B cell (primary cell): ENCODE data around the gene GPR62. TPM values are rescaled to one million over a fixed set of nuclear protein-coding genes. Genes with fewer than 3 reads are reported as not detected.

Experiments
- ATAC-seq: fragments of 200-7000 bp; cut with Tn5 transposase; one replicate; pipeline ENCODE4 v1.10.0; 2021; ENCODE audit warnings: low read depth, mild to moderate bottlenecking, moderate number of reproducible peaks, moderate library complexity
- CTCF ChIA-PET: fragments of 350-600 bp; sonication (Branson Sonifier 250); formaldehyde crosslinking; loops from one replicate; lab custom pipeline; 2021; ENCODE audit warnings: antibody characterized with exemption, inconsistent platforms; lab: Charles Lee
- POLR2A ChIA-PET: fragments of 350-600 bp; sonication (Branson Sonifier 250); formaldehyde crosslinking; loops from one replicate; lab custom pipeline; 2021; ENCODE audit warnings: antibody characterized with exemption; lab: Charles Lee
- DNase-seq: peaks from one replicate; pipeline ENCODE4 v3.0.0; 2013
- H2AFZ ChIP-seq: 2 replicates; pipeline ENCODE4 v1.6.1; 2012; ENCODE audit warnings: mild to moderate bottlenecking, low read depth, low read length; ENCODE audit not compliant: insufficient read depth, poor library complexity, severe bottlenecking
- H3K27ac ChIP-seq, 2 donors: 1 replicate in 1 of 2; 2 replicates in 1 of 2; pipeline ENCODE4 v1.5.1; 2012 to 2013; ENCODE audit warnings: low read length in 2 of 2, mild to moderate bottlenecking in 2 of 2, moderate library complexity in 1 of 2
- H3K27me3 ChIP-seq, 4 experiments: fragments of 200-600 bp in 1 of 4; sonication (generic) in 1 of 4; replicated peaks in 1 of 4; 1 replicate in 2 of 4; 2 replicates in 2 of 4; pipeline versions ENCODE4 v1.6.1 to v1.7.0; 2013 to 2016; ENCODE audit warnings: low read length in 3 of 4, mild to moderate bottlenecking in 2 of 4, mixed read lengths in 1 of 4, moderate library complexity in 1 of 4; ENCODE audit not compliant: insufficient read depth in 4 of 4, control insufficient read depth in 3 of 4; ENCODE audit errors: control extremely low read depth in 1 of 4
- H3K36me3 ChIP-seq, 2 experiments: replicated peaks in 1 of 2; 1 replicate in 1 of 2; 2 replicates in 1 of 2; pipeline versions ENCODE4 v1.6.1 to v1.7.1; 2013; ENCODE audit warnings: low read length in 1 of 2; ENCODE audit not compliant: insufficient read depth in 2 of 2, control insufficient read depth in 1 of 2; ENCODE audit errors: control extremely low read depth in 1 of 2, extremely low read depth in 1 of 2
- H3K4me1 ChIP-seq, 2 donors: fragments of 200-600 bp in 1 of 2; sonication (generic) in 1 of 2; 1 replicate in 1 of 2; 2 replicates in 1 of 2; pipeline versions ENCODE4 v1.5.1 to v1.6.1; 2013 to 2017; ENCODE audit warnings: low read length in 2 of 2; ENCODE audit not compliant: control insufficient read depth in 2 of 2, insufficient read depth in 2 of 2
- H3K4me2 ChIP-seq: replicated peaks from 2 replicates; pipeline ENCODE3; 2012; ENCODE audit warnings: mild to moderate bottlenecking, low read depth, low read length; ENCODE audit not compliant: poor library complexity, severe bottlenecking
- H3K4me3 ChIP-seq, 5 experiments: fragments of 200-600 bp in 1 of 5; sonication (generic) in 1 of 5; 1 replicate in 3 of 5; 2 replicates in 2 of 5; pipeline versions ENCODE4 v1.5.1 to v1.7.0; 2011 to 2016; ENCODE audit warnings: low read length in 4 of 5, mild to moderate bottlenecking in 4 of 5, low read depth in 2 of 5, control low read depth in 1 of 5, moderate library complexity in 1 of 5; ENCODE audit not compliant: insufficient read depth in 1 of 5; ENCODE audit errors: control extremely low read depth in 1 of 5, extremely low read depth in 1 of 5
- H3K79me2 ChIP-seq: fragments of 200-600 bp; sonication (generic); one replicate; pipeline ENCODE4 v1.6.0; 2016; ENCODE audit warnings: low read length; ENCODE audit not compliant: control insufficient read depth, insufficient read depth
- H3K9ac ChIP-seq: fragments of 200-600 bp; sonication (generic); 2 replicates; pipeline ENCODE4 v1.6.1; 2017; ENCODE audit warnings: mild to moderate bottlenecking, low read length, moderate library complexity
- H3K9me3 ChIP-seq, 3 donors: one replicate each; pipeline versions ENCODE4 v1.6.1 to v1.7.1; 2013; ENCODE audit warnings: low read length in 2 of 3; ENCODE audit not compliant: control insufficient read depth in 2 of 3, insufficient read depth in 1 of 3; ENCODE audit errors: control extremely low read depth in 1 of 3
- H4K20me1 ChIP-seq: 2 replicates; pipeline ENCODE4 v1.6.0; 2012; ENCODE audit warnings: mild to moderate bottlenecking, low read length; ENCODE audit not compliant: insufficient read depth, control insufficient read depth, poor library complexity, severe bottlenecking
- H3K27ac Mint-ChIP-seq: one replicate; pipeline ENCODE4 v1.8.0; 2021; ENCODE audit warnings: mixed read lengths
- H3K27me3 Mint-ChIP-seq: one replicate; pipeline ENCODE4 v1.8.0; 2021; ENCODE audit warnings: mixed read lengths
- H3K4me1 Mint-ChIP-seq: one replicate; pipeline ENCODE4 v1.8.0; 2021; ENCODE audit warnings: mixed read lengths
- H3K4me3 Mint-ChIP-seq: one replicate; pipeline ENCODE4 v1.8.0; 2021; ENCODE audit warnings: mixed read lengths
- H3K9me3 Mint-ChIP-seq: one replicate; pipeline ENCODE4 v1.8.0; 2022; ENCODE audit warnings: mixed read lengths; ENCODE audit not compliant: insufficient read depth
- EZH2 ChIP-seq: IDR thresholded peaks from 2 replicates; pipeline ENCODE4 v1.6.1; 2012; ENCODE audit warnings: borderline replicate concordance, low read depth, mild to moderate bottlenecking, moderate library complexity, low read length; ENCODE audit not compliant: insufficient read depth, poor library complexity, severe bottlenecking
- WGBS: methylation state at CpG from one replicate; pipeline ENCODE4 v1.1.5; 2013; ENCODE audit warnings: missing lambda C conversion rate; ENCODE audit not compliant: insufficient coverage; 5-methylcytosine and 5-hydroxymethylcytosine counted together
- intact Hi-C: fragments of 100-400 bp; cut with micrococcal nuclease; formaldehyde crosslinking; loops from one replicate; pipeline ENCODE4 v1.10.0; 2022
- polyA plus RNA-seq: library from polyadenylated mRNA; depleted of rRNA; stranded (reverse); fragments of >200 nt; gene quantifications from 2 replicates; pipeline ENCODE4 v1.2.3, GENCODE V29; 2012
- total RNA-seq, 2 donors: library from RNA; stranded (reverse); fragments of 120-200 nt in 1 of 2; gene quantifications; 1 replicate in 1 of 2; 2 replicates in 1 of 2; pipeline versions ENCODE4 v1.2.3 to v1.2.4, GENCODE V29; 2013 to 2022
- TF ChIP-seq, protein P1 (sequence below): fragments of 200-600 bp; IDR thresholded peaks from one replicate; pipeline ENCODE4 v1.8.0; 2022; ENCODE audit warnings: antibody characterized with exemption, mild to moderate bottlenecking

Gene GPR62
- total and polyA plus RNA-seq, 2 donors (not counting 1 experiment from before 2014, with no cell fraction given): not detected

DNA sequence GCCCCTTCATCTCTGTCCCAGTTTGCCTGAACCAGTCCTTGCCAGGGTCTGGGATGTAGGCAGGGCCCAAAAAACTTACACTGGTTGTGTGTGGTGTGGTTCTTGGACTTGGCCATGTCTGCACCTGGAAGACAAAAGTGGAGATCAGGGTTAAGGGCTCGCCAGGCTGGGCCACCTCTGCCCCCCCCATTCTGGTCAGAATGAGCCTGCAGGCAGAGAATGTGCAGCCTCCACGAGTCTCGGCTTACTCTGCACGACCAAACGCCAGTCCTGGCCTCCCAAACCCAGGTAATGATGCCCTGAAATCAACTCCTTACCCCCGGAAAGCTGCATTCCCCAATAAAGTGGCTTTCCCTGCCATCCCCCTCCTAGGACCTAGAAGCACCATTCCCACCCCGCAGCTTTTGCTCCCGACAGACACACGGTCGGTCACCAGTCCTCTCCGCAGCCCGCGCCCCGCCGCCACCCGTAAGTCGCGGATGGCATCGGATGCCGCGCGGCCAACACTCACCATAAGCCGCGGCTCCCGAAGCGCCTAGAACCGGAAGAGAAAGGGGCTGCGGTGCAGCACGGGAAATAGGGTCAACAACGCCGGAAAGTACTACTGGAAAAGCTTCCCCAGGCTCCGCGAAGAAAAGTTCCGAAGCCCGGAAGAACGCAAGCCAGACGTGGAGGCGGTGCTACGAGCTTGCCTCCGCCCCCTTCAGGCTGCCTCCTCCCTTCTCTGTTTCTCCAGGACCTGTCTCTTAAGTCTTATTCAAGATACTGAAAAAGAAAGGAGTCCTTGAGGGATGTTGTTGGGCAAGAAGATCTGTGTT lies 40.4 kb downstream of the GPR62 start, which contains the start of gene RPL29:
TSS of gene RPL29 (minus strand) at position 550 of the 818 bp plus-strand sequence. CDS start at position 116, 434 bp downstream.
- peaks cover 17% of the 10 kb centered on the region for H3K79me2 ChIP-seq
- Mint-ChIP-seq H3K27ac (peak within 1 kb of the TSS; percentile 100), H3K9me3 (no peaks in the 10 kb centered on the region), H3K27me3 (peaks cover 6% of the 10 kb centered on the region), H3K4me1 (peaks cover 33% of the 10 kb centered on the region), H3K4me3 (peak within 1 kb of the TSS; percentile 100)
- DNase-seq: peak; percentile 95
- peaks cover 37% of the 10 kb centered on the region for H4K20me1 ChIP-seq
- peak within 1 kb of the TSS; percentile 87 to 91 for H3K27ac ChIP-seq
- H3K9ac ChIP-seq: peak within 1 kb of the TSS; percentile 90
- no peaks in the 10 kb centered on the region for H3K9me3 ChIP-seq
- ChIA-PET POLR2A (interaction anchor here (0.6 to 2.5 kb wide), 11 partner anchors 9 to 537 kb away, joined by 3 to 25 read pairs (median 4); partner anchors contain the start of genes ABHD14B, ACY1, DUSP7 and PARP3), CTCF (interaction anchor here (0.6 to 2.7 kb wide), 18 partner anchors 12 to 1427 kb away, joined by 3 to 25 read pairs (median 4); partner anchors contain the start of genes ABHD14A, ABHD14B, ACY1 and DUSP7)
- peak within 1 kb of the TSS; percentile 89 to 99 (median 94) for H3K4me3 ChIP-seq
- WGBS: 0% methylated on average over 33 of the region's 40 CpGs
- intact Hi-C loops: loop anchor here (1.0 to 5.0 kb wide), 7 partner anchors 12 to 541 kb away; partner anchors contain the start of genes ABHD14A, ABHD14B, ACY1 and PARP3
- TF ChIP-seq EZH2: no peak
- TF ChIP-seq, protein P1, sequence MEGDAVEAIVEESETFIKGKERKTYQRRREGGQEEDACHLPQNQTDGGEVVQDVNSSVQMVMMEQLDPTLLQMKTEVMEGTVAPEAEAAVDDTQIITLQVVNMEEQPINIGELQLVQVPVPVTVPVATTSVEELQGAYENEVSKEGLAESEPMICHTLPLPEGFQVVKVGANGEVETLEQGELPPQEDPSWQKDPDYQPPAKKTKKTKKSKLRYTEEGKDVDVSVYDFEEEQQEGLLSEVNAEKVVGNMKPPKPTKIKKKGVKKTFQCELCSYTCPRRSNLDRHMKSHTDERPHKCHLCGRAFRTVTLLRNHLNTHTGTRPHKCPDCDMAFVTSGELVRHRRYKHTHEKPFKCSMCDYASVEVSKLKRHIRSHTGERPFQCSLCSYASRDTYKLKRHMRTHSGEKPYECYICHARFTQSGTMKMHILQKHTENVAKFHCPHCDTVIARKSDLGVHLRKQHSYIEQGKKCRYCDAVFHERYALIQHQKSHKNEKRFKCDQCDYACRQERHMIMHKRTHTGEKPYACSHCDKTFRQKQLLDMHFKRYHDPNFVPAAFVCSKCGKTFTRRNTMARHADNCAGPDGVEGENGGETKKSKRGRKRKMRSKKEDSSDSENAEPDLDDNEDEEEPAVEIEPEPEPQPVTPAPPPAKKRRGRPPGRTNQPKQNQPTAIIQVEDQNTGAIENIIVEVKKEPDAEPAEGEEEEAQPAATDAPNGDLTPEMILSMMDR: no peak
- no peaks in the 10 kb centered on the region for H3K27me3 ChIP-seq
- H3K4me1 ChIP-seq: peaks cover 13 to 19% of the 10 kb centered on the region in 2 donors
- H3K36me3 ChIP-seq: peaks cover 0 to 26% of the 10 kb centered on the region in 2 experiments
- peak; percentile 98 for ATAC-seq
- peak within 1 kb of the TSS; percentile 88 for H3K4me2 ChIP-seq
- peak within 1 kb of the TSS; percentile 96 for H2AFZ ChIP-seq
